GM13977 (cell line): ENCODE measurements around the gene LRRC10.
A peak's percentile ranks its signal among the peaks of the same experiment; 100 is the strongest.

Experiments
- DNase-seq: peaks from one replicate; pipeline ENCODE4 v3.0.0; 2012; ENCODE audit warnings: low spot score
- in situ Hi-C: fragments of 300-500 bp; cut with MboI; formaldehyde crosslinking; loops from one replicate; pipeline ENCODE4 v1.12.0; 2022; ENCODE audit warnings: low sequenced_read_pairs, low pct_unique_long_range_greater_than_20kb, mixed read lengths, inconsistent platforms; ENCODE audit not compliant: unreplicated experiment
- TF ChIP-seq, protein P1 (sequence below): IDR thresholded peaks from 2 replicates; pipeline ENCODE4 v1.5.1; 2012; ENCODE audit warnings: mild to moderate bottlenecking, control low read depth; ENCODE audit not compliant: insufficient read depth; ENCODE audit errors: extremely low read depth, missing control alignments

Gene LRRC10

DNA sequence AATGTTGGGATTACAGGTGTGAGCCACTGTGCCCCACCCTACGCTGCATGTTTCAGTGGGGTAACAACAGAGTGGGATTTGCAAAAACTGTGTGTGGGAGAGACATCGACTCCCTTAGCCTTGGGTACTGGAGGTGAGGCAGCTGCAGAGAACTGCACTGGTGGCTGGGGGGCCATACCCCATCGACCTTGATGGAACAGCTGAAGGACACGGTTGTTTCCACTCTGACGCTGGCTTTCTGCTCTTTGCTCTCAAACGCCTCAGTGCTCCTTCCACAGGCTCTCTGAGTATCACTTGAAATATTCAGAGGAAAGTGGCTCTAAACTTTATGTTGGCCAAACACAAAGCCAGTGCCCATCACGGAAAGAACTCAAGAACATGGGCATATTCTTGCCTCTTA, 30.8 kb upstream of the LRRC10 start:
- in situ Hi-C loops, result no loop called here
- TF ChIP-seq, protein P1, sequence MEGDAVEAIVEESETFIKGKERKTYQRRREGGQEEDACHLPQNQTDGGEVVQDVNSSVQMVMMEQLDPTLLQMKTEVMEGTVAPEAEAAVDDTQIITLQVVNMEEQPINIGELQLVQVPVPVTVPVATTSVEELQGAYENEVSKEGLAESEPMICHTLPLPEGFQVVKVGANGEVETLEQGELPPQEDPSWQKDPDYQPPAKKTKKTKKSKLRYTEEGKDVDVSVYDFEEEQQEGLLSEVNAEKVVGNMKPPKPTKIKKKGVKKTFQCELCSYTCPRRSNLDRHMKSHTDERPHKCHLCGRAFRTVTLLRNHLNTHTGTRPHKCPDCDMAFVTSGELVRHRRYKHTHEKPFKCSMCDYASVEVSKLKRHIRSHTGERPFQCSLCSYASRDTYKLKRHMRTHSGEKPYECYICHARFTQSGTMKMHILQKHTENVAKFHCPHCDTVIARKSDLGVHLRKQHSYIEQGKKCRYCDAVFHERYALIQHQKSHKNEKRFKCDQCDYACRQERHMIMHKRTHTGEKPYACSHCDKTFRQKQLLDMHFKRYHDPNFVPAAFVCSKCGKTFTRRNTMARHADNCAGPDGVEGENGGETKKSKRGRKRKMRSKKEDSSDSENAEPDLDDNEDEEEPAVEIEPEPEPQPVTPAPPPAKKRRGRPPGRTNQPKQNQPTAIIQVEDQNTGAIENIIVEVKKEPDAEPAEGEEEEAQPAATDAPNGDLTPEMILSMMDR, result no peak
- DNase-seq, result no peak

DNA sequence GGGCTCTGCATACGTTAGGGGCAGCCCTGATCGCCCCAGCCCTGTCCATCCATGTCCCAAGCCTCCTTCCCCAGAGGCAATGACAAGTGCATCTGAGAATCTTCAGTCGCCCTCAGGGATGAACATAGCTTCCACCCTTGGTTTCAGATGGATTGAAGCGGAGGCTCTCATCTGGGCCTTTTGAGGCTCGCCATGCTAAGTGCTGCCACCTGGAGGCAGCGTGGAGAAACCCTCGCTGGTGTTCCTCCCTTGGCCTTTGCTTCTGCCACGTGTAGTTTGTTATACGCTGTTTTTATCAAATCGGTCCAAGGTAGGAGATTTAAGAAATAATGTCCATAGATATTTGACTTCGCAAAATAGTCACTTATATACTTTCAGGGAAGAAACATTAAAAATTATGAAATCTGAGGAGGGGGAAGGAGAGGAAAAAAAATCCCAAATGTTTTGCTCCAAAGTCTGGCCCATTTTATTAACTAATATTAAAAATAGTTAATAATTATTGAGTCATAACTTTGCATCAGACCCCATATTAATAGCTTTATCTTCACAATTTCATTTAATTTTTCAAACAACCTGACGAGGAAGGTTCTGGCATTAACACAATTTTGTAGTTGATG, 28.8 kb upstream of the LRRC10 start:
- TF ChIP-seq, protein P1, result peak; percentile 79
- in situ Hi-C loops, result no loop called here
- DNase-seq, result peak; percentile 69

DNA sequence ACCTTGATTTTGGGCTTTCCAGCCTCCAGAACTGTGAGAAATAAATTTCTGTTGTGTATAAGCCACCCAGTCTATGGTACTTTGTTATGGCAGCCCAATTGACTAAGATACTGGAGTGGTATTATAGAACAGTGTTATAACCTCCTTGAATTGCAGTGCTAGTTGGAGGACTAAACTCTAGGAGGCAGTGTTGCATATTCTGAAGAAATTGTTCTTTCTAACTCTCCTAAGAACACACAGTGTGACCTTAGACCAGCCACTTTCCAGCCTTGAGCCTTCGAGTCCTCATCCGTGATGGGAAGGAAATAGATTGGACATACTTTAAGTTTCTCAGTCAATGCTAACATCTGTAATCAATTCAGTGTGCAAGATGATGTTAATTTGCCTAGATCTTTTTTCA, 22.4 kb upstream of the LRRC10 start:
- TF ChIP-seq, protein P1, result peak; percentile 37
- DNase-seq, result no peak
- in situ Hi-C loops, result no loop called here

- DNase-seq, result no peak
- TF ChIP-seq, protein P1, result no peak
- in situ Hi-C loops, result no loop called here
Observed at GRCh38 chr12:69630191-69630590, 19.5 kb upstream of the LRRC10 start.

DNA sequence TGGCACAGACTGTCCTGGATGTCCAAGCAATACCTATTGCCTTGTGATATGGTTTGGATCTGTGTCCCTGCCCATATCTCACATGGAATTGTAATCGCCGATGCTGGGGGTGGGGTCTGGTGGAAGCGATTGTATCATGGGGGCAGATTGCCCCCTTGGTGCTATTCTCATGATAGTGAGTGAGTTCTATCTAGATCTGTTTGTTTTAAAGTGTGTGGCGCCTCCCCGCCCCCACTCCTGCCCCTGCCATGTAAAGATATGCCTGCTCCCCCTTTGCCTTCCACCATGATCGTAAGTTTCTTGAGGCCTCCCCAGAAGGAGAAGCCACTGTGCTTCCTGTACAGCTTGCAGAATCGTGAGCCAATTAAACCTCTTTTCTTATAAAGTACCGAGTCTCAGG, 16.8 kb upstream of the LRRC10 start:
- in situ Hi-C loops, result no loop called here
- TF ChIP-seq, protein P1, result no peak
- DNase-seq, result no peak

GRCh38 chr12:69623970-69624369, 13.3 kb upstream of the LRRC10 start:
- in situ Hi-C loops, result no loop called here
- no peak for DNase-seq
- TF ChIP-seq, protein P1, result no peak
